Skeletal muscle satellite cell (primary cell): ENCODE measurements around the gene AVL9.
A peak's percentile ranks its signal among the peaks of the same experiment; 100 is the strongest.

ENCODE experiments used
- H3K27me3 ChIP-seq: 2 replicates; pipeline ENCODE4 v1.7.0; 2013; ENCODE audit warnings: low read length; ENCODE audit not compliant: control insufficient read depth, insufficient read depth
- H3K36me3 ChIP-seq: 2 replicates; pipeline ENCODE4 v1.7.0; 2013; ENCODE audit warnings: mild to moderate bottlenecking, control low read depth, low read length; ENCODE audit not compliant: insufficient read depth
- H3K4me1 ChIP-seq: 2 replicates; pipeline ENCODE4 v1.7.0; 2013; ENCODE audit warnings: low read length; ENCODE audit not compliant: control insufficient read depth, insufficient read depth
- H3K4me2 ChIP-seq: 2 replicates; pipeline ENCODE4 v1.7.0; 2013; ENCODE audit warnings: mild to moderate bottlenecking, low read length
- H3K4me3 ChIP-seq: 2 replicates; pipeline ENCODE4 v1.7.0; 2013; ENCODE audit warnings: low read length
- H3K9ac ChIP-seq: 2 replicates; pipeline ENCODE4 v1.7.0; 2013; ENCODE audit warnings: mild to moderate bottlenecking, low read depth, low read length, moderate library complexity
- H3K9me3 ChIP-seq: replicated peaks from 2 replicates; pipeline ENCODE4 v1.7.0; 2013; ENCODE audit warnings: mild to moderate bottlenecking, control low read depth, low read length

AVL9 gene

DNA sequence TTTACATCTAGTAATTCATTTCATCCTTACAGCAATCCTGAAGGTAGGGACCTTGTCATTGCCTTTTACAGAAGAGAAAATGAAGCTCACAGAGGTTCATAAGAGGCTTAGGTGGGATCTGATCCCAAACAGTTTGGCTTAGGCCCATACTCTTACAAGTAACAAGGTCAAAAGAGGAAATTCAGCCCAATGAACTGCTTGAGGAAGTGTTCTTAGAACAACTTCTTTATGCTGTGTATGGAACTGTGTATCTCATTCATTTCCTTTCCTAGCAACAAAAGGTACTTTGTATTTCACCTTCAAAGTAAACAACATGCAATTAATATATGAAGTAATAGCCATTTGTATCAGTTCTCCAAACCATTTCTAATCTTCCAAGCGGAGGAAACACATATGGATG is 79.3 kb downstream of the AVL9 start:
- Histone ChIP-seq H3K4me1 (peaks cover under 1% of the 10 kb centered on the region), H3K4me2 (no peak overlapping the region), H3K4me3 (no peak overlapping the region), H3K9ac (no peak overlapping the region), H3K27me3 (no peaks in the 10 kb centered on the region), H3K36me3 (peaks cover 58% of the 10 kb centered on the region), H3K9me3 (no peaks in the 10 kb centered on the region)

DNA sequence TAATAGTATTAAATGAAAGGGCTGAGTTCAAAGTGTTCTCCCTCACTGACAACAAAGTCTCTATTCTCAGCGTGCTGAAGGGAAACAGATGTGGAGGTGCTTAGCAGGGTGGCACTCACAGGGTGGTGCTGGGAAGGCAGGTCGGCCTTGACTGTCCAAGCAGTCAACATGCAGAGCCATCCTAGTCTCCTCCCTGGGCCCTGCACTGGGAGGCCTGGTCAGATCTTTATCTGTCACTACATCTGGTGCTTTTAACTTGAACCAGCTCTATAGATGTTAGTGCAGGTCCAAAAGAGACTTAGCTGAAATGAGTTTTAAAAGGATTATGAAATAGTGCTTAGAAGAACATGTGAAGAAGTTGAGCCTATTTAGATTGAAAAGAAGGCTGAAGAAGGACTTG is 82.1 kb downstream of the AVL9 start:
- peaks cover 4% of the 10 kb centered on the region for H3K4me1 ChIP-seq
- H3K4me2 ChIP-seq, result no peak overlapping the region
- H3K36me3 ChIP-seq, result peaks cover 76% of the 10 kb centered on the region
- no peaks in the 10 kb centered on the region for H3K9me3 ChIP-seq
- no peaks in the 10 kb centered on the region for H3K27me3 ChIP-seq
- H3K4me3 ChIP-seq, result no peak overlapping the region
- H3K9ac ChIP-seq, result no peak overlapping the region

DNA sequence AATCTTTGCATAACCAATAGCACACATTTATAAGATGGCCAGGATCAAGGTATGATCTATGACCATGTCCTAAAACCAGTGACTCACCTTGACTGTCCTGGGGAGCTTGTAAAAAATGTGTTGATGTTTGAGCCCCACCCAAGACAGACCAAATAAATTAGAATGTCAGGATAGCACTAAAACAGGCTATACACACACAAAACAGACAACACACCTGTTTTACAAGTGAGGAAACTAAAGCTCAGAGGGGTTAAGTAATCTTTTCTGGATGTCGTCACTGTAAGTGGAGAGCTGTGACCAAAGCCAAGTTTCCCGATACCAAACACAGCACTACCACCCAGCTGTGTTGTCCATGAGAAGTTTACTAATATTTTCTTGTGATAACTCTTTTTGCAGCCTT is 84.5 kb downstream of the AVL9 start:
- H3K4me1 ChIP-seq, result peaks cover 4% of the 10 kb centered on the region
- no peak overlapping the region for H3K4me3 ChIP-seq
- no peak overlapping the region for H3K9ac ChIP-seq
- H3K4me2 ChIP-seq, result no peak overlapping the region
- peaks cover 69% of the 10 kb centered on the region for H3K36me3 ChIP-seq
- no peaks in the 10 kb centered on the region for H3K27me3 ChIP-seq
- no peaks in the 10 kb centered on the region for H3K9me3 ChIP-seq

DNA sequence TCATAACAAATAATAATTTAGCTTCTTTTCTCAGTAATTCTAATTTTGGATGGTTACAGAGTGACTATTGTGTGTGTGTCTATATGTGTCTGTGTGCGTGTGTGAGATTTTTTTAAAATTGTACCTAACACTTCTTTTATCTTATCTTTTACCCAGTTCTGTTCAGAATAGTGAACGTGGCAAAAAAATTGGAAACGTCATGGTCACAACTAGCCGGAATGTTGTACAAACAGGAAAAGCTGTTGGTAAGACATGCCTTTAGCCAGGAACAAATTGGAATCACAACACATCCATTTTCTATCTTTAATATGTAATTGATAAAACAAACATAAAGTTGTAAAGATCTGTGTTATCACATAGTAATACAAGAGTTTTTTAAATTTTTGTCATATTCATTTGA is 85.4 kb downstream of the AVL9 start:
- H3K9me3 ChIP-seq, result no peaks in the 10 kb centered on the region
- H3K4me1 ChIP-seq, result peaks cover 5% of the 10 kb centered on the region
- H3K36me3 ChIP-seq, result peaks cover 68% of the 10 kb centered on the region
- no peaks in the 10 kb centered on the region for H3K27me3 ChIP-seq
- H3K4me2 ChIP-seq, result no peak overlapping the region
- no peak overlapping the region for H3K9ac ChIP-seq
- H3K4me3 ChIP-seq, result no peak overlapping the region

DNA sequence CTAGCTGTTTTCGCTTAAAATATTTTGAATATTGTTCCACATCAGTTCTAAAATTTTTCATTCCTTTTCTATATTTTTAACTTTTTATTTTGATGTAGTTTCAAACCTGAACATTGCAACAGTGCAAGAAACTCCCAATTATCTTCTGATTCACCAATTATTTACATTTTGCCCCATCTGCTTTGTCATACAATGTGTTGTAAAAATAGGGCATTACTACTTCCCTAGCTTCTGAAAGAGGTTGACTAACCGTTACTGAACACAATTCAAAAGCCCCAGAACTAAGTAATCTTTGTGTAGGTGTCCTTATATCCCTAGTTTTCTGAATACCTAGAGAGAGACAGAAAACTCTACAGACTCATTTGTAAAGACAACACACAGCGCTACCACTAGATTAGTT is 86.7 kb downstream of the AVL9 start:
- H3K27me3 ChIP-seq, result no peaks in the 10 kb centered on the region
- H3K4me1 ChIP-seq, result peaks cover 18% of the 10 kb centered on the region
- no peak overlapping the region for H3K4me2 ChIP-seq
- no peak overlapping the region for H3K9ac ChIP-seq
- H3K9me3 ChIP-seq, result no peaks in the 10 kb centered on the region
- H3K36me3 ChIP-seq, result peaks cover 66% of the 10 kb centered on the region
- H3K4me3 ChIP-seq, result no peak overlapping the region

DNA sequence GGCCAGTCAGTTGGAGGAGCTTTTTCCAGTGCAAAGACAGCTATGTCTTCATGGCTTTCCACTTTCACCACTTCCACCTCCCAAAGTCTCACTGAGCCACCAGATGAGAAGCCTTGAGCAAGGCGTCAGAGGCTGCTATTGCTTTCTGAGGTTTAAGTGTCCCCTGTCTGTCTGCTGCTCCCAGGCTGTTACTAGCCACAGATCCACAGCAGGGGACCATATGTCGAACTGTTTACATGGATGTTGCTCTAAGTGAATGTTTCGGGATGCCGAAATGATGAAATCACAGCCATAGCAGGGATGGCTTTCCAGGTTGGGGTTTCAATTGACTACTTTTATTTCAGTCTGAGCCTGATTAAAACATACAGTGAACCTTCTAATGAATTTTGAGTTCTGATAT is 88.5 kb downstream of the AVL9 start:
- Histone ChIP-seq H3K27me3 (no peaks in the 10 kb centered on the region), H3K9ac (no peak overlapping the region), H3K4me2 (no peak overlapping the region), H3K4me1 (peaks cover 35% of the 10 kb centered on the region), H3K36me3 (peaks cover 56% of the 10 kb centered on the region), H3K9me3 (no peaks in the 10 kb centered on the region), H3K4me3 (no peak overlapping the region)

DNA sequence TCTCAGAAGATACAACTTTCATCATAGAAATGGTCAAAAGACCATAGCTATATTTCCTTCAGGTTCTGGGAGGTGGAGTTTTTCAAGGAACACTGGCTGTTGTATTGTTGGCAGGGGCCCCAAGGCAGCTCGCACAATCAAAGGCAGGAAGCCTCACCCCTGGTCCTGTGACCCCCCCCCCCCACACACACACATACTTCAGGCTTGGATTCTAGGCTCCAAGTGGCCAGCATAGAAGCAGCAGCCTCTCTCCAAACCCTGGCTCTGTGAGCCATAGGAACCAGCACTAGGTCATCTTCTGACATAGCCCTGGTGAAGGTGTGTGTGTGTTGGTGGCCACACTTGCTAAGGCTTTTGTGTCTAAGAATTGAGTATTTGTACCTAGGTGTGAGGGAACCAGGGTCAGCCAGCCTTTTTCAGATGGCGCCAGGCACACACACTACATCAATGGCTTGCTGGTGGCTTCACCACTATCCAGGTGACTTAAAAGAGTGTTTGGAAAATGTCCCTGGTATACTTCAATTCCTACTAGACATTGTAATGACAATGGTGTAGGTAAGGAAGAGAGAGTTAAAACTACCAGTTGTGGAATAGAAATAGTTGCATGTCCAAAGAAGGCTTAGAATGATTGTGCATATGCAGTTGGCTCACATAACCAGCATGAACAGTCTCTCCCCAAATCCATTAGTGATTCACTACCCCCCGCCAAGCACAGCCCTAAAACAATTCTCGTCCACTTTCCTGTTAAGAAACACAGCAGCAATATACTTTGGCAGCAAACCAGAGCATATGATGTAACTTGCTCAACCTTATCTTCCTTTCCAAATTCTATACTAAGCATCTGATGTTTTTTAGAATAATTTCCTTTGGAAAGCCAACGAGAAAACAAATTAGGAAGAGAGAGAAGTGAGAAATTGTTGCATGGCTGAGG is 91.3 kb downstream of the AVL9 start:
- peaks cover 37% of the 10 kb centered on the region for H3K4me1 ChIP-seq
- no peaks in the 10 kb centered on the region for H3K9me3 ChIP-seq
- H3K27me3 ChIP-seq, result no peaks in the 10 kb centered on the region
- peak overlapping the region; percentile 53 for H3K4me2 ChIP-seq
- peak overlapping the region; percentile 68 for H3K9ac ChIP-seq
- H3K4me3 ChIP-seq, result peak overlapping the region; percentile 25
- peaks cover 47% of the 10 kb centered on the region for H3K36me3 ChIP-seq

DNA sequence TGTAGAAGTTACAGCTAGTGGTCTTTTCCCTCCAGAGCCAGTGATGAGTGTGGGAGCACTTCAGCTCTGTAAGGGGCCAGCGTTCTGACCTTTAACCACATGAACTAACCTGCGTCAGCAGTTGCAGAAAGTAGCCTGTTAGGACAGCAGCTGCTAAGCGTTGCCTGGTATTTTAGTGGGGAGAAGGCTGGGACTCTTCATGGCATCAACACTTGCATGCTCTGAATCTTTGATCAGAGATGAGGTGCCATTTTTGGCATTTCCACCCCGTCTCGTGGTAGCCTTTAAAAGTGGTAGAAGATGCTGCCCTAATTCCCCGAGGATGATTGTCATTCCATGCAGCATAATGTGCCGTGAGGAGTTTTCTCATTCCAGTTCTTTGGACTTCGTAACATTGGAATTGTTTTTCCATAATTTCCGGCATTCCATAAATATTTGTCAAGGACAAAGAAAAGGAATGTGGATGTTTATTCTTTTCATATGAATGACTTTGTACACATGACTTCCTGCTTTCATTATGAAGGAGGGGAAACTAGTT is 92.2 kb downstream of the AVL9 start:
- Histone ChIP-seq H3K4me2 (peak overlapping the region; percentile 53), H3K4me1 (peaks cover 37% of the 10 kb centered on the region), H3K4me3 (peak overlapping the region; percentile 22), H3K9me3 (no peaks in the 10 kb centered on the region), H3K9ac (peak overlapping the region; percentile 68), H3K36me3 (peaks cover 37% of the 10 kb centered on the region), H3K27me3 (no peaks in the 10 kb centered on the region)

DNA sequence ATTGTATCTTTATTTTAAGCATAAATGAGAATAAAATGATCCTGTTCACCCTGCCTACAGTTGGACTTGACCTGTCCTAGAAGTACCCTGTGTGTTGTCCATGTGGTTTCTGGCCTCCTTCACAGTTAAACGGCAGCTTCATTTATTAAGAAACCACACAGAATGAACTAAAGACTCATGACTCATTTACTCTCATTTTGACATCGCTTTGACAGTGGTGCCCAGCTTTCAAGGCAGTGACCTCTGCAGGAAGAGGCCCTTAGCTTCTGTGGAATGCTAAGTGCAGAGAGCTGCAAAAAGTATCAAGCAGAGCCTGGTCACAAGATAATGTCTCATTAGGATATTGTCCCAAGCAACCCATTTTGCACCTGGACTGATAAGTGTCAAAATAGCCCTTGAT is 93.4 kb downstream of the AVL9 start:
- Histone ChIP-seq H3K9ac (peak overlapping the region; percentile 52), H3K36me3 (peaks cover 34% of the 10 kb centered on the region), H3K4me1 (peaks cover 37% of the 10 kb centered on the region)

DNA sequence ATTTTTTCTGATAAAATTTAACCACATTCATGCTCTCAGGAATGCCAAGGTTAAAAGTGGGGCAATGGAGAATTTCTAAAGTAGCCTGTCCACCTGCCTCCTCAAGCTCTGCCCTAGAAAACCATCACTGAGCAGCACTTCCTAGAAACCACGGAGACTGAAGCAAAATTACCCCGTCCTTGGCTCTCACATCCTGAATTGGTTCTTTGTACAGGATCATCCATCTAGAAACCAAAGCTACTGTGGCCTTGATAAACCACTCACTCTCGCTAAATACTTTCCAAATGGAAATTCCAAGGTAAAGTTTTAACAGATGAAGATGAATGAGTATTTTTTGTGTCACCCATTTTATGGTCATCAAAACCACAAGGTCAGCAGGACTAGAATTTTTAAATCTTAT is 96.6 kb downstream of the AVL9 start:
- no peak overlapping the region for H3K4me2 ChIP-seq
- H3K9me3 ChIP-seq, result no peaks in the 10 kb centered on the region
- H3K4me1 ChIP-seq, result peaks cover 24% of the 10 kb centered on the region
- peaks cover 13% of the 10 kb centered on the region for H3K36me3 ChIP-seq
- no peak overlapping the region for H3K9ac ChIP-seq
- H3K4me3 ChIP-seq, result no peak overlapping the region
- H3K27me3 ChIP-seq, result no peaks in the 10 kb centered on the region

More for the DNA sequence above, 93.4 kb downstream of the AVL9 start:
- H3K9me3 ChIP-seq, result no peaks in the 10 kb centered on the region
- no peak overlapping the region for H3K4me2 ChIP-seq
- no peaks in the 10 kb centered on the region for H3K27me3 ChIP-seq
- no peak overlapping the region for H3K4me3 ChIP-seq

DNA sequence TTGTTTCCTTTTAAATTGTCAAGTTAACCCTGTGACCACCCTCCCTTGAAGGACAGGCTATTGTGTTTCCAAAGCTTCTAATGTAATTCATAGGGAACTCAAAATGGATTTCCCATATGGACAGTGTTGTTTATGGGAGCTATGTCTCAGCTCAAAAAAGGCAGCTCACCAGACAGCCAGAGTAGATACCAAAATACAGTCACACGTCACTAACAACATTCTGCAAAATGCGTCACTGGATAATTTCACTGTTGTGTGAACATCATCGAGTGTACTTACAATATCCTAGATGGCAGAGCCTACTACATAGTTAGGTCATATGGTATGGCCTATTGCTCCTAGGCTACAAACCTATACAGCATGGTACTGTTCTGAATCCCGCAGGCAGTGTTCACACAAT is 97.4 kb downstream of the AVL9 start:
- Histone ChIP-seq H3K27me3 (no peaks in the 10 kb centered on the region), H3K4me2 (no peak overlapping the region), H3K4me3 (no peak overlapping the region), H3K9ac (no peak overlapping the region), H3K9me3 (no peaks in the 10 kb centered on the region), H3K36me3 (peaks cover 13% of the 10 kb centered on the region), H3K4me1 (peaks cover 17% of the 10 kb centered on the region)
